ENCODE measurements around the gene ZEB2. TPM values are rescaled to one million over a fixed set of nuclear protein-coding genes. Genes with fewer than 3 reads are reported as not detected.

ZEB2 gene
- polyA plus RNA-seq, 2 of the 4 experiments (the other 2 are of a cell fraction), result 4.2 to 7.0 TPM

DNA sequence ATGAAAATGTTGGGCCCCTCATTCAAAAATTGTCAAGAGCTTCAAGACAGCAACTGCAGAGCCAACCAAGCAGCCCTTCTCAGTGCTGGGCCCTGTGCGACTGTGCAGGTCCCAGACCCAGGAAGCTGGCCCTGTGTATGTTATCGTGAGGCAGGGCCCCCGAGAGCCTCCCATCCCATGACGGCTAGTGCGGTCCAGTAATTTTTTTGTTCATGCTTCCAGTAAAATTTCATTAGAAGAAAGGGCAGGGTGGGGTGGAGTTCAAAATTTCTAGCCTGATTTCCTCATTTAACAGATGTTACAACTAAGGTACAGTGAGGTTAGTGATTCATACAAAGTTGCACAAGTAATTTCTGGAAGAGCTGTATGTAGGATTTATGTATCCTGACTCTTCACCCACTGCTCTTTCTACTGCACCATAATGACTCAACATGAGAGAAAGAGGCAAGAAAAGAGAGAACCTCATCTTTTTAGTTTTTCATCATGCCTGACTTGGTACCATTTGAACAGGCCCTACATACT is 105.5 kb downstream of the ZEB2 start (continued):
- TF ChIP-seq, protein P1, sequence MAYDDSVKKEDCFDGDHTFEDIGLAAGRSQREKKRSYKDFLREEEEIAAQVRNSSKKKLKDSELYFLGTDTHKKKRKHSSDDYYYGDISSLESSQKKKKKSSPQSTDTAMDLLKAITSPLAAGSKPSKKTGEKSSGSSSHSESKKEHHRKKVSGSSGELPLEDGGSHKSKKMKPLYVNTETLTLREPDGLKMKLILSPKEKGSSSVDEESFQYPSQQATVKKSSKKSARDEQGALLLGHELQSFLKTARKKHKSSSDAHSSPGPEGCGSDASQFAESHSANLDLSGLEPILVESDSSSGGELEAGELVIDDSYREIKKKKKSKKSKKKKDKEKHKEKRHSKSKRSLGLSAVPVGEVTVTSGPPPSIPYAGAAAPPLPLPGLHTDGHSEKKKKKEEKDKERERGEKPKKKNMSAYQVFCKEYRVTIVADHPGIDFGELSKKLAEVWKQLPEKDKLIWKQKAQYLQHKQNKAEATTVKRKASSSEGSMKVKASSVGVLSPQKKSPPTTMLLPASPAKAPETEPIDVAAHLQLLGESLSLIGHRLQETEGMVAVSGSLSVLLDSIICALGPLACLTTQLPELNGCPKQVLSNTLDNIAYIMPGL (CRISPR knock-in tag; IDR thresholded peaks at IDR 0.05; ENCODE audit: borderline replicate concordance), result no peak

GRCh38 chr2:144412709-144413108 is 107.2 kb downstream of the ZEB2 start:
- DNase-seq (ENCODE audit: low read depth in 1 of 2, low spot score in 1 of 2), result no peak
- Histone ChIP-seq H3K4me3 (no peak overlapping the region), H3K9me3 (no peaks in the 10 kb centered on the region), H3K27ac (no peak overlapping the region), H3K4me1 (peaks cover 31% of the 10 kb centered on the region), H3K4me2 (no peak overlapping the region)
- POLR2A ChIA-PET, result no interaction called here
- no peak for ATAC-seq
- 93% methylated on average over 2 of the region's 2 CpGs for WGBS (ENCODE audit: missing lambda C conversion rate)
- no peak for FAIRE-seq
- TF ChIP-seq FOSB (CRISPR knock-in tag; IDR thresholded peaks at IDR 0.05), result no peak
- TF ChIP-seq CEBPB (IDR thresholded peaks at IDR 0.05), result peak in 1 of 2 experiments; percentile 43; a peak in 2 of 4 replicates
- TF ChIP-seq HOXB13 (CRISPR knock-in tag; IDR thresholded peaks at IDR 0.05; ENCODE audit: low read depth), result no peak
- CTCF ChIA-PET, result no interaction called here

GRCh38 chr2:144411473-144411872 is 108.4 kb downstream of the ZEB2 start:
- TF ChIP-seq RAD21 (conservative IDR thresholded peaks at IDR 0.05 in 1 of 2, IDR thresholded peaks at IDR 0.05 in 1 of 2) (no peak), HDAC2 (IDR thresholded peaks at IDR 0.05) (no peak), SMC3 (IDR thresholded peaks at IDR 0.05) (no peak), HOXB13 (CRISPR knock-in tag; IDR thresholded peaks at IDR 0.05; ENCODE audit: low read depth) (no peak), CBX8 (IDR thresholded peaks at IDR 0.05) (no peak), ZFP36 (IDR thresholded peaks at IDR 0.05; ENCODE audit: borderline replicate concordance, partially characterized antibody) (no peak), BHLHE40 (IDR thresholded peaks at IDR 0.05; ENCODE audit: low read depth, low read length) (no peak), HOXA7 (CRISPR knock-in tag; IDR thresholded peaks at IDR 0.05) (no peak), PBX3 (IDR thresholded peaks at IDR 0.05) (no peak)
- TF ChIP-seq, protein P2, sequence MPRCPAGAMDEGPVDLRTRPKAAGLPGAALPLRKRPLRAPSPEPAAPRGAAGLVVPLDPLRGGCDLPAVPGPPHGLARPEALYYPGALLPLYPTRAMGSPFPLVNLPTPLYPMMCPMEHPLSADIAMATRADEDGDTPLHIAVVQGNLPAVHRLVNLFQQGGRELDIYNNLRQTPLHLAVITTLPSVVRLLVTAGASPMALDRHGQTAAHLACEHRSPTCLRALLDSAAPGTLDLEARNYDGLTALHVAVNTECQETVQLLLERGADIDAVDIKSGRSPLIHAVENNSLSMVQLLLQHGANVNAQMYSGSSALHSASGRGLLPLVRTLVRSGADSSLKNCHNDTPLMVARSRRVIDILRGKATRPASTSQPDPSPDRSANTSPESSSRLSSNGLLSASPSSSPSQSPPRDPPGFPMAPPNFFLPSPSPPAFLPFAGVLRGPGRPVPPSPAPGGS (IDR thresholded peaks at IDR 0.05), result no peak
- TF ChIP-seq, protein P1 (CRISPR knock-in tag; IDR thresholded peaks at IDR 0.05; ENCODE audit: borderline replicate concordance), result no peak
- DNase-seq (ENCODE audit: low read depth in 1 of 2, low spot score in 1 of 2) (no peak), FAIRE-seq (no peak), ATAC-seq (no peak)
- WGBS (ENCODE audit: missing lambda C conversion rate), result 82% methylated on average over 7 of the region's 7 CpGs
- Histone ChIP-seq H3K27ac (no peak overlapping the region), H3K4me1 (peaks cover 31% of the 10 kb centered on the region), H3K9me3 (no peaks in the 10 kb centered on the region), H3K4me3 (no peak overlapping the region), H3K4me2 (no peak overlapping the region)
- CTCF ChIA-PET, result no interaction called here
- POLR2A ChIA-PET, result no interaction called here

DNA sequence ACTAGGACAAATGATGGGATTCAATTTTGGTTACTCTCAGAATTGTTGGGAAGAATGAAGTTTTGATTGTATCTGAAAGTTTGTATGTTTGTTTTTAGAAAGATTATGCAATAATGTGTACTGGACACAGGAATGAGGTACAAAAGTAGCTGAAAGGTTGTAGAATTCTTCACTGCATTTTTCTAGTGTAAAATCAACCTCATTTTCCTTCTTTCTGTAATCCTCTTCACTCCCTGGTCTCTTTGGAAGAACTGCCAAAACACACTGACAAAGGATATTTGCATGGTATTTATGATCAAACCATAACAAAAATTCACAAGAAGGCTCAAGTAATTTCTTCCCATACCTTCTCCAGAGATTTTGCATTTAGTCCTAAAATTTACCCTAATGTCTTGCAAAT is 110.7 kb downstream of the ZEB2 start:
- peaks cover 16% of the 10 kb centered on the region for H3K4me1 ChIP-seq
- H3K27ac ChIP-seq, result no peak overlapping the region
- H3K4me3 ChIP-seq, result no peak overlapping the region
- no peak for ATAC-seq
- DNase-seq (ENCODE audit: low read depth in 1 of 2, low spot score in 1 of 2), result no peak
- no peaks in the 10 kb centered on the region for H3K9me3 ChIP-seq
- no peak for TF ChIP-seq CBX8 (IDR thresholded peaks at IDR 0.05)
- no peak for TF ChIP-seq HDAC2 (IDR thresholded peaks at IDR 0.05)
- TF ChIP-seq MAFK (IDR thresholded peaks at IDR 0.05; ENCODE audit: partially characterized antibody), result no peak
- no peak for TF ChIP-seq RFX5 (IDR thresholded peaks at IDR 0.05)
- TF ChIP-seq HOXA7 (CRISPR knock-in tag; IDR thresholded peaks at IDR 0.05), result no peak
- no peak for TF ChIP-seq MAZ (IDR thresholded peaks at IDR 0.05; ENCODE audit: borderline replicate concordance, low read depth, low read length)
- FAIRE-seq, result no peak
- CTCF ChIA-PET, result no interaction called here
- H3K4me2 ChIP-seq, result no peak overlapping the region
- POLR2A ChIA-PET, result no interaction called here
